Stomach smooth muscle (tissue), 2 donors: Measurements from ENCODE around the gene ACADL.
A peak's percentile ranks its signal among the peaks of the same experiment; 100 is the strongest.
"Not testable (repeated sequence)": the region's sequence is repeated elsewhere in the genome, so short reads cannot be mapped to it uniquely, and the experiment has no call there.

Experiments
- H3K27ac ChIP-seq: one replicate; pipeline ENCODE4 v1.7.0; 2013; ENCODE audit warnings: mild to moderate bottlenecking, low read length, inconsistent platforms
- H3K27me3 ChIP-seq, 2 donors: one replicate each; pipeline ENCODE4 v1.7.0; 2013; ENCODE audit warnings: low read length in 2 of 2; ENCODE audit not compliant: insufficient read depth in 2 of 2, control insufficient read depth in 1 of 2
- H3K36me3 ChIP-seq, 2 donors: one replicate each; pipeline ENCODE4 v1.7.0; 2013; ENCODE audit warnings: low read length in 2 of 2; ENCODE audit not compliant: control insufficient read depth in 2 of 2, insufficient read depth in 2 of 2
- H3K4me1 ChIP-seq: one replicate; pipeline ENCODE4 v1.7.0; 2013; ENCODE audit warnings: low read length; ENCODE audit not compliant: control insufficient read depth, insufficient read depth
- H3K4me3 ChIP-seq, 2 donors: one replicate each; pipeline ENCODE4 v1.7.0; 2013; ENCODE audit warnings: low read length in 2 of 2
- H3K9ac ChIP-seq, 2 donors: one replicate each; pipeline ENCODE4 v1.7.0; 2013; ENCODE audit warnings: low read length in 2 of 2, mild to moderate bottlenecking in 1 of 2
- H3K9me3 ChIP-seq, 2 donors: one replicate each; pipeline ENCODE4 v1.7.0; 2013; ENCODE audit warnings: low read length in 2 of 2; ENCODE audit not compliant: control insufficient read depth in 2 of 2
- donor health status: healthy.
- donor health status: Pancreatic carcinoma.

Gene ACADL

DNA sequence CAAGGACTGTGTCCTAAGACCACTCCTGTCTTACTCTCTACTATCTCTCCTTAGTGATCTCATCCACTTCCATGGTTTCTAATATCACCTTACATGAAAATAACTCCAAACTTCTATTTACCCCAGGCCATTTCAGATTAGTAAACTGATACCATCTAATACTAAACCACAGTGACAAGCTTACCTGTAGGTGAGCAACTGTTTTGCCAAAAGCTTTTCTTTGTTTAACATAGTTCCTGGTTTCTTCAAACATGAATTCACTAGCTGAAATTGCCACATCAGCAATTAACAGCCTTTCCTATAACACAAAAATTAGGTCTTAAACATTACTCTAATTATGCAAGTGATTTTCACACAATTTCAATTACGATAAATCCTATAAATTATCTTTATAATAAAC lies 22.1 kb downstream of the ACADL start:
- Histone ChIP-seq H3K36me3 (no peaks in the 10 kb centered on the region), H3K9me3 (no peaks in the 10 kb centered on the region), H3K27ac (no peak overlapping the region), H3K9ac (no peak overlapping the region), H3K4me1 (no peaks in the 10 kb centered on the region), H3K27me3 (no peaks in the 10 kb centered on the region), H3K4me3 (no peak overlapping the region)

DNA sequence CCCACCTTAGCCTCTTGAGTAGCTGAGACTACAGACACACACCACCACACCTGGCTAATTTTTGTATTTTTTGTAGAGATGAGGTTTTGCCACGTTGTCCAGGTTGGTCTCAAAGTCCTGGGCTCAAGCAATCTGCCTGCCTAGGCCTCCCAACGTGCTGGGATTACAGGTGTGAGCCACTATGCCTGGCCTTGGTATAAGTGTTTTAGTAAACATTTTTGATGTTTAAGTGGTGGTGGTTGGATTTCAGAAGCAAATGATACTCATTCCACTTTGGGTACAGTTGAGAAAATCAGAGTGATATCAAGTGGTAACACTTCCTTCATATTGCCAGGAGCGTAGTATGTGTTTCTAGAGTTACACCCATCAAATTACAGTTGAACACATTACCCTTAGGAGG lies 25.4 kb downstream of the ACADL start:
- Histone ChIP-seq H3K4me1 (no peaks in the 10 kb centered on the region), H3K9me3 (no peaks in the 10 kb centered on the region), H3K36me3 (no peaks in the 10 kb centered on the region), H3K27ac (no peak overlapping the region), H3K4me3 (no peak overlapping the region), H3K9ac (no peak overlapping the region), H3K27me3 (no peaks in the 10 kb centered on the region)

DNA sequence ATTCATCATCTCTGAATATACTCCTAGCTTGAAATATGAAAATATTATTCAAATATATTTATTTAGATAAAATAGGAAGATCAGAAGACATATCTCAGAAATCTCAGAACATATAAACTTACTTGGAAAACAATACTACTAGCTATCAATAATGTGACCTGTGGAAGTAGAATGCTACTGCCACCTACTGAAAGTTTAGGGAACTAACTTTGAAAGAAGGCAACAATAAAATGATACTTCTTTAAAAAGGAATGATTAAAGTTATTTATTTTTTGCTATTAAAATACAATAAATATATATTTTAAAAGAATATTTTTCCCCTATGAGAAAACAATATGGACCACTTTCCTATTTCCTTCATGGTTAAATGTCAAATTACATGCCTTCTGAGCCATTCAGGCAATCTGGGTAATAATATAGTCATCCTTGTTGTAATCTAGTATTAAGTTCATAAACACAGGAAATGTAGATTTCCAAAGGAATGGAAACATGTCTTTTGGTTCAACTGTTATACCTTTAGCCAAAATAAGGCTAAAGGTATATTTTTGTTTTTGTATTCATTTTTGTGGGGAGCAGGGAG lies 26.0 kb downstream of the ACADL start:
- no peaks in the 10 kb centered on the region for H3K4me1 ChIP-seq
- H3K4me3 ChIP-seq, result no peak overlapping the region
- H3K27ac ChIP-seq, result no peak overlapping the region
- no peaks in the 10 kb centered on the region for H3K9me3 ChIP-seq
- no peak overlapping the region for H3K9ac ChIP-seq
- H3K27me3 ChIP-seq, result no peaks in the 10 kb centered on the region
- no peaks in the 10 kb centered on the region for H3K36me3 ChIP-seq

- Histone ChIP-seq H3K4me3 (no peak overlapping the region), H3K9ac (no peak overlapping the region), H3K27me3 (no peaks in the 10 kb centered on the region), H3K27ac (no peak overlapping the region), H3K4me1 (no peaks in the 10 kb centered on the region), H3K36me3 (no peaks in the 10 kb centered on the region), H3K9me3 (no peaks in the 10 kb centered on the region)
Measured at GRCh38 chr2:210198326-210198725, 26.9 kb downstream of the ACADL start.

GRCh38 chr2:210197720-210198119 lies 27.5 kb downstream of the ACADL start:
- Histone ChIP-seq H3K27me3 (no peaks in the 10 kb centered on the region), H3K4me1 (no peaks in the 10 kb centered on the region), H3K9ac (no peak overlapping the region), H3K27ac (no peak overlapping the region), H3K36me3 (no peaks in the 10 kb centered on the region), H3K4me3 (no peak overlapping the region), H3K9me3 (no peaks in the 10 kb centered on the region)

- Histone ChIP-seq H3K4me3 (peak overlapping the region; percentile 15 to 42), H3K4me1 (no peaks in the 10 kb centered on the region), H3K27ac (no peak overlapping the region), H3K36me3 (no peaks in the 10 kb centered on the region), H3K9me3 (no peaks in the 10 kb centered on the region), H3K9ac (no peak overlapping the region), H3K27me3 (no peaks in the 10 kb centered on the region)
Measured at GRCh38 chr2:210195101-210195852, 30.0 kb downstream of the ACADL start.

DNA sequence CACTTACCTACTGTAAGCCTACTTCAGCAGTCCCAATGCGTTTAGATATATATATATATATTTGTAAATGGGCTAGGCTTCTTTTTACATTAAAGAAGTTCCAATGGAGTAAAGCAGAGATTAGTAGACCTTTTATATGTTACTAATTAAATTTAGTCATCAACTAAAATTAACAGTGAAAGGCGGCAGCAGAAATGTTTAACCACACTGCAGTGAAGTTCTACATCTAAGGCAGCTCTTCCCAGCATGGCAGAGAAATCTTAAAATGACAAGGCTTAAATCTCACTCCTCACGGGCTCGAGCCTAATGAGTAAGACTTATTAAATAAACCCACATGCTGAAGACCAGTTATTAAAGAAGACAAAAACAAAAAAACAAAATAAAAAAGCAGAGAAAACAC lies 34.9 kb downstream of the ACADL start:
- Histone ChIP-seq H3K9ac (no peak overlapping the region), H3K27ac (no peak overlapping the region), H3K36me3 (no peaks in the 10 kb centered on the region), H3K27me3 (no peaks in the 10 kb centered on the region), H3K9me3 (no peaks in the 10 kb centered on the region), H3K4me3 (no peak overlapping the region), H3K4me1 (no peaks in the 10 kb centered on the region)

DNA sequence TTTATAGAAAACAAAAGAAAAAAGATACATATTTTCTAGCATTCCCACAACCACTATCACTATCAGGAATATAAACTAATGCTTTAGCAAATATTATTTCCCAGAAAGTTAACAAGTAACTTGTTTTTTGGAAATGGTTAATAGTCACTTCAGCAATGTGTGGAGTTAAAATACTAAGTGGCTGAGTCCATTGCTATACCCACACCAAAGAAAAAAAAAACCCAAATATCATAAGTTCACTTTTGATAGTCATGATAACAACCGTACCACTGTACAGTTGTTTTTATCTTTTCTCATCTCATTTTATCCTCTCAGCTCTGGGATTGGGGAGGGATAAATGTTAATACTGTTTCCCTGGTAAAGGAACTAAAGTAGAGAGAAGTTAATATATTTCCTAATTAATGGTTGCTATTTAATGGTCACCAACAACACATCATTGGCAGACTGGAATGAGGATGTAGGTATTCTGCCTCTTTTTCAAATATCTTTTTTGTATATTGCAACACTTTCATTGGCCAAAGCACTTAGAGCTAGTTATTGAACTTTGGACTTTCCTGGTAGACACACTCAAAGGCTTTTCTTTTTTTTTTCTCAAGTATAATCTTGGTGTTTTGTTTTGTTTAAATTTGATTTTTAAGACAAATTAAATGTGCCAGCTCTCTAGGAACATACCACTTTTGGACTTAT lies 35.7 kb downstream of the ACADL start:
- H3K4me3 ChIP-seq, result no peak overlapping the region
- H3K27ac ChIP-seq, result no peak overlapping the region
- H3K9ac ChIP-seq, result no peak overlapping the region
- H3K36me3 ChIP-seq, result no peaks in the 10 kb centered on the region
- no peaks in the 10 kb centered on the region for H3K4me1 ChIP-seq
- H3K27me3 ChIP-seq, result no peaks in the 10 kb centered on the region
- H3K9me3 ChIP-seq, result no peaks in the 10 kb centered on the region

DNA sequence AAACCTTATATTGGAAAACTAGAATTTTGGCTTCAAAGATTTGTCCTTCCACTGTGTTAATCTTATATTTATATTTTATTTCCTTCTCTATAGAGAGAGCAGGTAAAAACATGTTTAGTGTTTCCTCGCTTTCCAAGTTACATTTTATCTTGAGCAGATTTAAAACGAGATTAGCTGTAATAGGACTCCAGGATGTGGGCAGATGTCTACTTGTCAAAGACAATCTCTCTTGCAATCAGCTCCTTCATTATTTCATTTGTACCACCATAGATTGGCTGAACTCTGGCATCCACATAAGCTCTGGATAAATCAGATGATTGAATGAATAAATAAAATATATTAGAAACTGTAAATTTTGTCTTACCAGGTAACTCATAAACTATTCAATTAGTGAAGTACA lies 36.5 kb downstream of the ACADL start:
- no peak overlapping the region for H3K9ac ChIP-seq
- no peak overlapping the region for H3K27ac ChIP-seq
- H3K9me3 ChIP-seq, result no peaks in the 10 kb centered on the region
- no peaks in the 10 kb centered on the region for H3K27me3 ChIP-seq
- no peak overlapping the region for H3K4me3 ChIP-seq
- no peaks in the 10 kb centered on the region for H3K4me1 ChIP-seq
- no peaks in the 10 kb centered on the region for H3K36me3 ChIP-seq

GRCh38 chr2:210188190-210188589 lies 37.1 kb downstream of the ACADL start:
- Histone ChIP-seq H3K4me1 (no peaks in the 10 kb centered on the region), H3K4me3 (no peak overlapping the region), H3K36me3 (no peaks in the 10 kb centered on the region), H3K27me3 (no peaks in the 10 kb centered on the region), H3K27ac (no peak overlapping the region), H3K9me3 (no peaks in the 10 kb centered on the region), H3K9ac (no peak overlapping the region)

DNA sequence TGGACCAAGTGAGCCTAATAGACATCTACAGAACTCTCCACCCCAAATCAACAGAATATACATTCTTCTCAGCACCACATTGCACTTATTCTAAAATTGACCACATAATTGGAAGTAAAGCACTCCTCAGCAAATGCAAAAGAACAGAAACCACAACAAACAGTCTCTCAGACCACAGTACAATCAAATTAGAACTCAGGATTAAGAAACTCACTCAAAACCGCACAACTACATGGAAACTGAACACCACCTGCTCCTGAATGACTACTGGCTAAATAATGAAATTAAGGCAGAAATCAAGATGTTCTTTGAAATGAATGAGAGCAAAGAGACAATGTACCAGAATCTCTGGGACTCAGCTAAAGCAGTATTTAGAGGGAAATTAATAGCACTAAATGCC lies 41.3 kb downstream of the ACADL start:
- H3K4me1 ChIP-seq, H3K9ac ChIP-seq, H3K27ac ChIP-seq, H3K4me3 ChIP-seq, H3K27me3 ChIP-seq, H3K36me3 ChIP-seq, H3K9me3 ChIP-seq: not testable (repeated sequence)
